ENCODE results near the gene TAF11L9. TPM values are rescaled to one million over a fixed set of nuclear protein-coding genes. Genes with fewer than 3 reads are reported as not detected.
"Not testable (repeated sequence)": the region's sequence is repeated elsewhere in the genome, so short reads cannot be mapped to it uniquely, and the experiment has no call there.

The TAF11L9 gene
- total RNA-seq (2014; rRNA removed; shearing (Covaris generic)): not detected in 2 replicates

DNA sequence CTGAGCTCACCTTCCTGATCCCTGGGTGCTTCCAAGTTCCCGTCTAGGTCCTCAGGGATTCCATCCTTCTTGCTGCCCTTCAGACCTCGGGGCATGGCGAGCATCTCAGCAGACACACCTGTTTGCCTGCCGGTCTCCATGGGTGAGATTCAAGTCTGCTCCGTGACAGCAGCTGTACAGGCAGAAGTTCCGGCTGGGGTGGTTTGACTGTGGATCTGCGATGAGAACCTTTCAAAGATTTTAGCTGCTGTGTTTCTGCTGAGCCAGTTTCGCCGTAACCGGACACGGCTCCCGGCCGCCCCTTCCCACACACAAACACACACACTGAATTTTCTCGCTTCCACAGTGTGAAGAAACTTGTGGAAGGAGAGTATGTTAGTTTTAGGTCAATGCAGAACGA is at the start of gene TAF11L9:
Gene TAF11L9 (minus strand): TSS at position 140 of the 400 bp plus-strand sequence.
- not testable (repeated sequence) for DNase-seq (ENCODE audit: low read depth)

DNA sequence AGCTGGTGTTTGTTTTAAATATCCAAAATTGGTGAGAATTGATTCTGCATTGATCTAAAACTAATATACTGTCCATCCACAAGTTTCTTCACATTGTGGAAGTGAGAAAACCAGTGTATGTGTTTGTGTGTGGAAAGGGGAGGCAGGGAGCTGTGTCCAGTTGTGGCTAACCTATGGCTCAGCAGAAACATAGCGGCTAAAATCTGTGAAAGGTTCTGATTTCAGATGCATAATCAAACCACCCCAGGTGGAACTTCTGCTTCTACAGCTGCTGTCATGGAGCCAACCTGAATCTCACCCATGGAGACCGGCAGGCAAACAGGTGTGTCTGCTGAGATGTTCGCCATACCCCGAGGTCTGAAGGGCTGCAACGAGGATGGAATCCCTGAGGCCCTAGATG is 40.0 kb upstream of the TAF11L9 start, which contains the start of gene TAF11L14:
Gene TAF11L14 (plus strand): TSS at position 301 of the 400 bp plus-strand sequence.
- no peak for DNase-seq (ENCODE audit: low read depth)

DNA sequence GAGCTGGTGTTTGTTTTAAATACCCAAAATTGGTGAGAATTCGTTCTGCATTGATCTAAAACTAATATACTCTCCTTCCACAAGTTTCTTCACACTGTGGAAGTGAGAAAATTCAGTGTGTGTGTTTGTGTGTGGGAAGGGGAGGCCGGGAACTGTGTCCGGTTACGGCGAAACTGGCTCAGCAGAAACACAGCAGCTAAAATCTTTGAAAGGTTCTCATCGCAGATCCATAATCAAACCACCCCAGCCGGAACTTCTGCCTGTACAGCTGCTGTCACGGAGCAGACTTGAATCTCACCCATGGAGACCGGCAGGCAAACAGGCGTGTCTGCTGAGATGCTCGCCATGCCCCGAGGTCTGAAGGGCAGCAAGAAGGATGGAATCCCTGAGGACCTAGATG is 37.6 kb upstream of the TAF11L9 start, which contains the start of gene TAF11L13:
Gene TAF11L13 (plus strand): TSS at position 301 of the 400 bp plus-strand sequence.
- not testable (repeated sequence) for DNase-seq (ENCODE audit: low read depth)

DNA sequence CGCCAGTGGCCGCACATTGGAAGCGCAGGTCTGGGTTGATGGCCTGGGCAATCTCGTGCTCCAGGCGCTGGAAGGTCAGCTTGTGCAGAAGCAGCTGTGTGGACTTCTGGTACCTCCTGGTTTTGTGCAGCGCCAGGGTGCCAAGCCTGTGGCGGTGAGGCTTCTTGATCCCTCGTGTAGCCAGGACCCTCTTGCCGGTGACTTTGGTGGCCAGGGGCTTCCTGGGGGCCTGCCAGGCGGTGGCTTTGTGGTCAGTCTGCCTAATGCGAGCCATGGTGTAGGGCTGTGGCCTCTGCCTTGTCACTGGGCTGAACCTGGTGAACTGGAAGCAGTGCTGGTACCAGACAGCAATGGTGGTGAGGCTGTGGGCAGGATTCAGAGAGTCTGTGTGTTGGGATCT is 31.5 kb upstream of the TAF11L9 start:
- no peak for DNase-seq (ENCODE audit: low read depth)

DNA sequence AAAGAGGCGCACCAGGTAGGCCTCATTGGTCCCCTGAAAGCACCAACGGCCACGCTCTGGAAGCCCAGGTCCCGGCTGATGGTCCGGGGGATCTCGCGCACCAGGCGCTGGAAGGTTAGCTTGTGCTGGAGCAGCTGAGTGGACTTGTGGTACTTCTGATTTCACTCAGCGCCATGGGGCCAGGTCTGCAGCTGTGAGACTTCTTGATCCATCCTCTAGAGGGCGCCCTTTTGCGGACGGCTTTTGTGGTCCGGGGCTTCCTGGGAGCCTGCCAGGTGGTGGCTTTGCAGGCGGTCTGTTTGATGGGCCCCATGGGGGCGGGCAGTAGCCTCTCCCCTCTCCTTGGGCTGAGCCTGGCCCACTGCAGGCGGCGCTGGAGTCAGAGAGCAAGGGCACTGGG is 26.4 kb upstream of the TAF11L9 start:
- DNase-seq (ENCODE audit: low read depth): peak; percentile 33

DNA sequence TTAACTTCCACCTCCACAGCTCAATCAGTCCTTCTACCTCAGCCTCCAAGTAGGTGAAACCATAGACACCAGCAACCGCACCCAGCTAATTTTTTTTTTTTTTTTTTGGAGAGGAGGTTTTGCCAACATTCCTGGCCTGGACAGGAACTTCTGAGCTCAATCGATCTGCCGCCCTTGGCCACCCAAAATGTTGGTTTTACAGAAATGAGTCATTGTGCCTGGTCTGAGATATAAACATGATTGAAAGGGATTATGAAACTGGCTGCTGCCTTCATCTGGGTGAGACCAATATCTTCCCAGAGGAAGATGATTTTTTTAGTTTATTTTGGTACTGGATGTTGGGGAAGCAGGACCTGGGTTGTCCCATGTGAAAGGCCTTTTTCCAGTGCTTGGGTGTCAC is 25.2 kb upstream of the TAF11L9 start:
- DNase-seq (ENCODE audit: low read depth): peak; percentile 30

DNA sequence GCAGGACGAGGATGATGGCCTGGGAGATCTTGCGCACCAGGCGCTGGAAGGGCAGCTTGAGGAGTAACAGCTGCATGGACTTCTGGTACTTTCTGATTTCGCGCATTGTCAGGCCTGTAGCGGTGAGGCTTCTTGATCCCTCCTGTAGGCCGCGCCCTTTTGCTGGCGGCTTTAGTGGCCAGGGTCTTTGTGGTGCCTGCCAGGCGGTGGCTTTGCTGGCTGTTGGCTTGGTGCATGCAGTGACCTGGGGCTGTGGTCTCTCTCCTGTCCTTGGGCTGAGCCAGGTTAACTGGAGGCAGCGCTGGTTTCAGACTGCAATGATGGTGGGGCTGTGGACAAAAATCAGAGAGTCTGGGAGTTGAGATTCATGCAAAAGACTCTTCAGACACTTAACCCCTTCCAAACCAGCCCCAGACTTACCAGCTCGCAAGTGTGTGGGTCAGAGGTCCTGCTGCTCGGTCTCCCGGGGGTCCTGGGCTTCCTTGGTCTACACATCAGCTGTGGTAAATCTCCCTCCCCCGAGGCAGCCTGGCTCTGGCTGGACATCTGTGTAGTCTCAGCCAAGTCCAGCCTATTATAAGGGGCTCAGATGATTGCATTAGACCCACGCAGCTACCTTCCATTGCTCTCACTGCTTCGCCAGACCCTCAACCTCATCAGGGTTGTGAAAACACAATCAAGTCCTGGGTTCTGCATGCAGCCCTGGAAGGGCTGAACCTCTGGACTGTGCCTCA is 20.8 kb upstream of the TAF11L9 start:
- no peak for DNase-seq (ENCODE audit: low read depth)

DNA sequence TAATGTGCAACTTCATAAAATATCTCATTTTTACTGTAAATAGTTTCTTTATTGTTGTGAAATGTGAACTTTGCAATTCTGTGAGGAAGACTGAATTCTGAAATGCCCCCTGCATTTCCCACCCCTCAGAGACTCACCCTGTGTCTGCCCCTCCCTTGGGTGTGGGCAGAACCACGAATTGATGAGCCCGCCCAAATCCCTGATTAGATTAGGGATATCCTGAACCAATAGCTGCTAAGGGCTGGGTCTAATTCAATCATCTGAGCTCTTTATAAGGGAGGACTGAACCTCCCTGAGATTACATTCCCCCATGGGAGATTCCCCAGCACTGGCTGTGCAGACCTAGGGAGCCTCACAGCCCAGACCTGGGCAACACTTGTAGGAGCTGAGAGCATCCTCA is 15.9 kb upstream of the TAF11L9 start, which contains the start of gene TAF11L12:
Gene TAF11L12 (plus strand): TSS at position 301 of the 400 bp plus-strand sequence.
- DNase-seq (ENCODE audit: low read depth): not testable (repeated sequence)

DNA sequence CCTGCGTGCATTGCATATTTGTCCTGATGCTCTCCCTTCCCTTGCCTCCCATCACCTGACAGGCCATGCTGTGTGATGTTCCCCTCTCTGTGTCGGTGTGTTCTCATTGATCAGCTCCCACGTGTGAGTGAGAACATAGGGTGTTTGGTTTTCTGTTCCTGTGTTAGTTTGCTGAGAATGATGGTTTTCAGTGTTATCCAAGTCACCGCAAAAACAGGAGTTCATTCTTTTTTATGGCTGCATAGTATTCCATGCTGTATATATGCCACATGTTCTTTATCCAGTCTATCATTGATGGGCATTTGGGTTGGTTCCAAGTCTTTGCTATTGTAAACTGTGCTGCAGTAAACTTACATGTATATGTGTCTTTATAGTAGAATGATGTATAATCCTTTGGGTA is 13.3 kb upstream of the TAF11L9 start:
- DNase-seq (ENCODE audit: low read depth): not testable (repeated sequence)

DNA sequence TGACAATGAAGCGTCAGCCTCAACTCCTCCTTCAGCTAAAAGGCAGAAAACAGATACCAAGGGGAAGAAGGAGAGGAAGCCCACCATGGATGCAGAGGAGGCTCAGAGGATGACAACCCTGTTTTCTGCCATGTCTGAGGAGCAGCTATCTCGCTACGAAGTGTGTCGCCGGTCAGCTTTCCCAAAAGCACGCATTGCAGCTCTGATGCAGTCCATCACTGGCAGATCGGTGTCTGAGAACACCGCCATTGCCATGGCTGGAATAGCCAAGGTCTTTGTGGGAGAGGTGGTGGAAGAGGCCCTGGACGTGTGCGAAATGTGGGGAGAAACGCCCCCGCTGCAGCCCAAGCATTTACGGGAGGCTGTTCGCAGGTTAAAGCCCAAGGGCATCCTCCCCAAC is 10.8 kb upstream of the TAF11L9 start:
- no peak for DNase-seq (ENCODE audit: low read depth)

DNA sequence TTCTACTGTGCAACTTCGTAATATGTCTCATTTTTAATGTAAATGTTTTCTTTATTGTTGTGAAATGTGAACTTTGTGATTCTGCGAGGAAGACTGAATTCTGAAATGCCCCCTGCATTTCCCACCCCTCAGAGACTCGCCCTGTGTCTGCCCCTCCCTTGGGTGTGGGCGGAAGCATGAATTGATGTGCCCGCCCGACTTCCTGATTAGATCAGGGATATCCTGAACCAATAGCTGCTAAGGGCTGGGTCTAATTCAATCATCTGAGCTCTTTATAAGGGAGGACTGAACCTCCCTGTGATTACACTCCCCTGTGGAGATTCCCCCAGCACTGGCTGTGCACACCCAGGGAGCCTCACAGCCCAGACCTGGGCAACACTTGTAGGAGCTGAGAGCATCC is 9.7 kb upstream of the TAF11L9 start, which contains the start of gene TAF11L11:
Gene TAF11L11 (plus strand): TSS at position 304 of the 400 bp plus-strand sequence.
- DNase-seq (ENCODE audit: low read depth): not testable (repeated sequence)

DNA sequence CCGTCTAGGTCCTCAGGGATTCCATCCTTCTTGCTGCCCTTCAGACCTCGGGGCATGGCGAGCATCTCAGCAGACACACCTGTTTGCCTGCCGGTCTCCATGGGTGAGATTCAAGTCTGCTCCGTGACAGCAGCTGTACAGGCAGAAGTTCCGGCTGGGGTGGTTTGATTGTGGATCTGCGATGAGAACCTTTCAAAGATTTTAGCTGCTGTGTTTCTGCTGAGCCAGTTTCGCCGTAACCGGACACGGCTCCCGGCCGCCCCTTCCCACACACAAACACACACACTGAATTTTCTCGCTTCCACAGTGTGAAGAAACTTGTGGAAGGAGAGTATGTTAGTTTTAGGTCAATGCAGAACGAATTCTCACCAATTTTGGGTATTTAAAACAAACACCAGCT is 3.5 kb upstream of the TAF11L9 start, which contains the start of gene TAF11L10:
Gene TAF11L10 (minus strand): TSS at position 101 of the 400 bp plus-strand sequence.
- DNase-seq (ENCODE audit: low read depth): not testable (repeated sequence)

DNA sequence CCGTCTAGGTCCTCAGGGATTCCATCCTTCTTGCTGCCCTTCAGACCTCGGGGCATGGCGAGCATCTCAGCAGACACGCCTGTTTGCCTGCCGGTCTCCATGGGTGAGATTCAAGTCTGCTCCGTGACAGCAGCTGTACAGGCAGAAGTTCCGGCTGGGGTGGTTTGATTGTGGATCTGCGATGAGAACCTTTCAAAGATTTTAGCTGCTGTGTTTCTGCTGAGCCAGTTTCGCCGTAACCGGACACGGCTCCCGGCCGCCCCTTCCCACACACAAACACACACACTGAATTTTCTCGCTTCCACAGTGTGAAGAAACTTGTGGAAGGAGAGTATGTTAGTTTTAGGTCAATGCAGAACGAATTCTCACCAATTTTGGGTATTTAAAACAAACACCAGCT is 3.3 kb downstream of the TAF11L9 start, which contains the start of gene TAF11L8:
Gene TAF11L8 (minus strand): TSS at position 101 of the 400 bp plus-strand sequence.
- not testable (repeated sequence) for DNase-seq (ENCODE audit: low read depth)

DNA sequence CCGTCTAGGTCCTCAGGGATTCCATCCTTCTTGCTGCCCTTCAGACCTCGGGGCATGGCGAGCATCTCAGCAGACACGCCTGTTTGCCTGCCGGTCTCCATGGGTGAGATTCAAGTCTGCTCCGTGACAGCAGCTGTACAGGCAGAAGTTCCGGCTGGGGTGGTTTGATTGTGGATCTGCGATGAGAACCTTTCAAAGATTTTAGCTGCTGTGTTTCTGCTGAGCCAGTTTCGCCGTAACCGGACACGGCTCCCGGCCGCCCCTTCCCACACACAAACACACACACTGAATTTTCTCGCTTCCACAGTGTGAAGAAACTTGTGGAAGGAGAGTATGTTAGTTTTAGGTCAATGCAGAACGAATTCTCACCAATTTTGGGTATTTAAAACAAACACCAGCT is 8.5 kb downstream of the TAF11L9 start, which contains the start of gene TAF11L7:
Gene TAF11L7 (minus strand): TSS at position 101 of the 400 bp plus-strand sequence.
- DNase-seq (ENCODE audit: low read depth): not testable (repeated sequence)

Other genes with a start within 250 kb of the TAF11L9 start
- not detected in 2 replicates for gene TAF11L2, start 96.2 kb downstream of the TAF11L9 start, total RNA-seq (2014; rRNA removed; shearing (Covaris generic))
- gene TAF11L3, start 76.0 kb downstream of the TAF11L9 start, total RNA-seq (2014; rRNA removed; shearing (Covaris generic)): not detected in 2 replicates
- not detected in 2 replicates for gene TAF11L4, start 72.6 kb downstream of the TAF11L9 start, total RNA-seq (2014; rRNA removed; shearing (Covaris generic))
- not detected in 2 replicates for gene TAF11L5, start 69.2 kb downstream of the TAF11L9 start, total RNA-seq (2014; rRNA removed; shearing (Covaris generic))
- gene TAF11L6, start 65.7 kb downstream of the TAF11L9 start, total RNA-seq (2014; rRNA removed; shearing (Covaris generic)): not detected in 2 replicates
- gene TAF11L7, start 8.6 kb downstream of the TAF11L9 start, total RNA-seq (2014; rRNA removed; shearing (Covaris generic)): not detected in 2 replicates
- gene TAF11L8, start 3.4 kb downstream of the TAF11L9 start, total RNA-seq (2014; rRNA removed; shearing (Covaris generic)): not detected in 2 replicates
- gene TAF11L10, start 3.4 kb upstream of the TAF11L9 start, total RNA-seq (2014; rRNA removed; shearing (Covaris generic)): not detected in 2 replicates
- gene TAF11L11, start 9.8 kb upstream of the TAF11L9 start, total RNA-seq (2014; rRNA removed; shearing (Covaris generic)): not detected in 2 replicates
- gene TAF11L12, start 16.0 kb upstream of the TAF11L9 start, total RNA-seq (2014; rRNA removed; shearing (Covaris generic)): not detected in 2 replicates
- 0.17 TPM in 1 of 2 replicates, not detected in the other for gene TAF11L13, start 37.7 kb upstream of the TAF11L9 start, total RNA-seq (2014; rRNA removed; shearing (Covaris generic))
- not detected in 2 replicates for gene TAF11L14, start 40.1 kb upstream of the TAF11L9 start, total RNA-seq (2014; rRNA removed; shearing (Covaris generic))